Common myeloid progenitor, CD34-positive (primary cell): Measurements from ENCODE around the gene ST6GALNAC3.
"Not testable (repeated sequence)": the region's sequence is repeated elsewhere in the genome, so short reads cannot be mapped to it uniquely, and the experiment has no call there.

Source experiments
- CTCF ChIA-PET: fragments of 350-600 bp; sonication (Branson Sonifier 250); formaldehyde crosslinking; loops from one replicate; lab custom pipeline; 2021; ENCODE audit warnings: antibody characterized with exemption; lab: Charles Lee
- POLR2A ChIA-PET: fragments of 350-600 bp; sonication (Branson Sonifier 250); formaldehyde crosslinking; loops from one replicate; lab custom pipeline; 2021; ENCODE audit warnings: antibody characterized with exemption; lab: Charles Lee
- DNase-seq, 3 donors: peaks; one replicate each; pipeline versions ENCODE4 v3.0.0 to v3.0.0-alpha.2; 2013
- H3K27ac ChIP-seq, 2 experiments: 1 replicate in 1 of 2; 2 replicates in 1 of 2; pipeline ENCODE4 v1.7.0; 2013; ENCODE audit warnings: inconsistent platforms in 2 of 2, low read length in 2 of 2, mild to moderate bottlenecking in 2 of 2, low read depth in 1 of 2, moderate library complexity in 1 of 2; ENCODE audit not compliant: severe bottlenecking in 2 of 2, insufficient read depth in 1 of 2, poor library complexity in 1 of 2
- H3K27me3 ChIP-seq, 5 experiments: replicated peaks in 2 of 5; 1 replicate in 3 of 5; 2 replicates in 2 of 5; pipeline versions ENCODE4 v1.6.1 to v1.7.0; 2013; ENCODE audit warnings: low read length in 4 of 5, mild to moderate bottlenecking in 2 of 5, moderate library complexity in 2 of 5, inconsistent platforms in 1 of 5; ENCODE audit not compliant: insufficient read depth in 5 of 5, control insufficient read depth in 4 of 5
- H3K36me3 ChIP-seq, 4 experiments: 1 replicate in 2 of 4; 2 replicates in 2 of 4; pipeline versions ENCODE4 v1.6.1 to v1.7.0; 2013; ENCODE audit warnings: low read length in 3 of 4, control low read depth in 1 of 4, mild to moderate bottlenecking in 1 of 4; ENCODE audit not compliant: control insufficient read depth in 4 of 4, insufficient read depth in 4 of 4
- H3K4me1 ChIP-seq, 4 experiments: 1 replicate in 3 of 4; 2 replicates in 1 of 4; pipeline versions ENCODE4 v1.6.1 to v1.7.1; 2013; ENCODE audit warnings: low read length in 3 of 4, mild to moderate bottlenecking in 3 of 4, control low read depth in 1 of 4, inconsistent platforms in 1 of 4, moderate library complexity in 1 of 4; ENCODE audit not compliant: control insufficient read depth in 4 of 4, insufficient read depth in 4 of 4; ENCODE audit errors: control extremely low read depth in 1 of 4
- H3K4me3 ChIP-seq, 7 experiments: 1 replicate in 4 of 7; 2 replicates in 3 of 7; pipeline versions ENCODE4 v1.5.1 to v1.7.0; 2013; ENCODE audit warnings: mild to moderate bottlenecking in 7 of 7, low read length in 6 of 7, moderate library complexity in 6 of 7, inconsistent platforms in 2 of 7, low read depth in 2 of 7, control low read depth in 1 of 7; ENCODE audit not compliant: insufficient read depth in 4 of 7, control insufficient read depth in 1 of 7; ENCODE audit errors: extremely low read depth in 1 of 7
- H3K9me3 ChIP-seq, 5 experiments: 1 replicate in 4 of 5; 2 replicates in 1 of 5; pipeline versions ENCODE4 v1.6.1 to v1.7.1; 2013; ENCODE audit warnings: low read length in 4 of 5, mild to moderate bottlenecking in 2 of 5, inconsistent platforms in 1 of 5, low read depth in 1 of 5, moderate library complexity in 1 of 5; ENCODE audit not compliant: control insufficient read depth in 4 of 5, insufficient read depth in 2 of 5; ENCODE audit errors: control extremely low read depth in 1 of 5
- WGBS: methylation state at CpG from one replicate; pipeline ENCODE4 v1.1.5; 2013; ENCODE audit not compliant: insufficient coverage; 5-methylcytosine and 5-hydroxymethylcytosine counted together

The ST6GALNAC3 gene

GRCh38 chr1:76090283-76091203, 16.0 kb downstream of the ST6GALNAC3 start:
- no peaks in the 10 kb centered on the region for H3K4me1 ChIP-seq
- peak; percentile 12 to 72 (median 69) for DNase-seq
- no peak overlapping the region for H3K4me3 ChIP-seq
- no peaks in the 10 kb centered on the region for H3K36me3 ChIP-seq
- CTCF ChIA-PET, result interaction anchor here (0.6 to 0.9 kb wide), 3 partner anchors 16 to 64 kb away, joined by 3 read pairs; partner anchors contain the start of gene ST6GALNAC3
- H3K27me3 ChIP-seq, result no peaks in the 10 kb centered on the region
- POLR2A ChIA-PET, result interaction anchor here (1.1 kb wide), 1 partner anchor 9 kb away, joined by 3 read pairs; no protein-coding TSS in a partner anchor
- H3K27ac ChIP-seq, result no peak overlapping the region
- H3K9me3 ChIP-seq, result no peaks in the 10 kb centered on the region
- 66% methylated on average over 6 of the region's 7 CpGs for WGBS

- WGBS, result no CpG with 5 or more reads among the region's 3 CpGs
- Histone ChIP-seq H3K27ac (no peak overlapping the region), H3K36me3 (no peaks in the 10 kb centered on the region), H3K9me3 (no peaks in the 10 kb centered on the region), H3K4me3 (no peak overlapping the region), H3K27me3 (no peaks in the 10 kb centered on the region), H3K4me1 (no peaks in the 10 kb centered on the region)
- ChIA-PET POLR2A (no interaction called here), CTCF (interaction anchor here (1.4 kb wide), 1 partner anchor 8 kb away, joined by 4 read pairs; no protein-coding TSS in a partner anchor)
- DNase-seq, result no peak
Measured at GRCh38 chr1:76092812-76093211, 18.3 kb downstream of the ST6GALNAC3 start.

GRCh38 chr1:76093522-76094312, 19.2 kb downstream of the ST6GALNAC3 start:
- DNase-seq, result no peak
- Histone ChIP-seq H3K4me1 (no peaks in the 10 kb centered on the region), H3K27me3 (no peaks in the 10 kb centered on the region), H3K9me3 (no peaks in the 10 kb centered on the region), H3K27ac (no peak overlapping the region), H3K36me3 (no peaks in the 10 kb centered on the region), H3K4me3 (no peak overlapping the region)
- WGBS, result 99% methylated on average over 7 of the region's 8 CpGs
- ChIA-PET CTCF (interaction anchor here (1.4 kb wide), 1 partner anchor 9 kb away, joined by 4 read pairs; no protein-coding TSS in a partner anchor), POLR2A (no interaction called here)

- CTCF ChIA-PET, result no interaction called here
- no peaks in the 10 kb centered on the region for H3K27me3 ChIP-seq
- no peak for DNase-seq
- H3K4me3 ChIP-seq, result no peak overlapping the region
- no peaks in the 10 kb centered on the region for H3K36me3 ChIP-seq
- 100% methylated on average over 4 of the region's 5 CpGs for WGBS
- H3K4me1 ChIP-seq, result no peaks in the 10 kb centered on the region
- H3K27ac ChIP-seq, result no peak overlapping the region
- POLR2A ChIA-PET, result no interaction called here
- no peaks in the 10 kb centered on the region for H3K9me3 ChIP-seq
Measured at GRCh38 chr1:76095802-76096201, 21.3 kb downstream of the ST6GALNAC3 start.

- H3K4me3 ChIP-seq, H3K4me1 ChIP-seq, POLR2A ChIA-PET, H3K36me3 ChIP-seq, H3K27ac ChIP-seq, DNase-seq, H3K27me3 ChIP-seq, H3K9me3 ChIP-seq, CTCF ChIA-PET: not testable (repeated sequence)
- WGBS, result 93% methylated on average over 3 of the region's 8 CpGs
Measured at GRCh38 chr1:76097064-76097463, 22.5 kb downstream of the ST6GALNAC3 start.

GRCh38 chr1:76098845-76099244, 24.3 kb downstream of the ST6GALNAC3 start:
- Histone ChIP-seq H3K4me3 (no peak overlapping the region), H3K27me3 (no peaks in the 10 kb centered on the region), H3K36me3 (no peaks in the 10 kb centered on the region), H3K9me3 (no peaks in the 10 kb centered on the region), H3K4me1 (peaks cover 0 to 6% (median 2%) of the 10 kb centered on the region in 4 experiments), H3K27ac (no peak overlapping the region)
- ChIA-PET POLR2A (no interaction called here), CTCF (no interaction called here)
- no peak for DNase-seq
- WGBS, result no CpG with 5 or more reads among the region's 3 CpGs
